Endothelial cell of umbilical vein (primary cell): ENCODE results near the gene THBS3. TPM values are rescaled to one million over a fixed set of nuclear protein-coding genes. Genes with fewer than 3 reads are reported as not detected.

Source experiments
- BruUV-seq: library from RNA; stranded (reverse); fragments of 400-500 nt; replicated peaks from 2 replicates; lab custom pipeline; 2021; lab: Mats Ljungman, UMichigan
- CTCF ChIA-PET: fragments of 300-600, 350-600 bp; sonication (Branson Sonifier 250); formaldehyde crosslinking; loops from one replicate; lab custom pipeline; 2021; ENCODE audit warnings: antibody characterized with exemption, inconsistent platforms; lab: Charles Lee
- POLR2A ChIA-PET: fragments of 300-600, 350-600 bp; sonication (Branson Sonifier 250); formaldehyde crosslinking; loops from one replicate; lab custom pipeline; 2021; ENCODE audit warnings: antibody characterized with exemption, inconsistent platforms; lab: Charles Lee
- DNase-seq: peaks from one replicate; pipeline ENCODE4 v3.0.0-alpha.2; 2011; ENCODE audit warnings: low read depth, low spot score
- FAIRE-seq: peaks from 2 replicates; lab custom pipeline; 2011; peaks lifted over from hg19 to GRCh38; lab: Jason Lieb, UNC
- H2AFZ ChIP-seq: 2 replicates; pipeline ENCODE4 v1.6.0; 2012; ENCODE audit warnings: low read depth, low read length, control low read depth, inconsistent platforms
- H3K27ac ChIP-seq: 2 replicates; pipeline ENCODE4 v1.5.1; 2011; ENCODE audit warnings: low read depth, mild to moderate bottlenecking, control low read depth, low read length, moderate library complexity; ENCODE audit not compliant: insufficient read depth
- H3K27me3 ChIP-seq, 2 experiments: 2 replicates each; pipeline versions ENCODE4 v1.6.0 to v1.6.1; 2011; ENCODE audit warnings: low read length in 2 of 2, mixed read lengths in 1 of 2; ENCODE audit not compliant: control insufficient read depth in 2 of 2, insufficient read depth in 2 of 2
- H3K36me3 ChIP-seq, 2 experiments: 2 replicates in 1 of 2; 3 replicates in 1 of 2; pipeline ENCODE4 v1.5.1; 2011; ENCODE audit warnings: low read length in 2 of 2, mild to moderate bottlenecking in 1 of 2, moderate library complexity in 1 of 2; ENCODE audit not compliant: control insufficient read depth in 2 of 2, insufficient read depth in 2 of 2; ENCODE audit errors: extremely low read depth in 1 of 2
- H3K4me1 ChIP-seq: 3 replicates; pipeline ENCODE4 v1.5.1; 2011; ENCODE audit warnings: mild to moderate bottlenecking, low read length; ENCODE audit not compliant: control insufficient read depth, insufficient read depth; ENCODE audit errors: extremely low read depth
- H3K4me2 ChIP-seq: 2 replicates; pipeline ENCODE4 v1.6.1; 2011; ENCODE audit warnings: low read length, control low read depth, mixed read lengths; ENCODE audit not compliant: insufficient read depth
- H3K4me3 ChIP-seq, 3 experiments: fragments of 200-600 bp in 1 of 3; sonication (generic), shearing (Covaris generic) in 1 of 3; replicated peaks in 1 of 3; 2 replicates each; pipeline ENCODE4 v1.5.1; 2011 to 2016; ENCODE audit warnings: control low read depth in 3 of 3, low read length in 3 of 3, mild to moderate bottlenecking in 2 of 3, inconsistent platforms in 1 of 3, low read depth in 1 of 3, moderate library complexity in 1 of 3; ENCODE audit not compliant: insufficient read depth in 1 of 3
- H3K79me2 ChIP-seq: 2 replicates; pipeline ENCODE4 v1.6.0; 2012; ENCODE audit warnings: low read length, inconsistent platforms; ENCODE audit not compliant: control insufficient read depth, insufficient read depth
- H3K9ac ChIP-seq: replicated peaks from 2 replicates; pipeline ENCODE3; 2011; ENCODE audit warnings: low read length, control low read depth; ENCODE audit not compliant: insufficient read depth; ENCODE audit errors: extremely low read depth
- H3K9me1 ChIP-seq: replicated peaks from 3 replicates; pipeline ENCODE4 v1.6.0; 2011; ENCODE audit warnings: mild to moderate bottlenecking, low read length; ENCODE audit not compliant: control insufficient read depth, insufficient read depth; ENCODE audit errors: extremely low read depth
- H3K9me3 ChIP-seq: replicated peaks from 2 replicates; pipeline ENCODE4 v1.5.1; 2012; ENCODE audit warnings: low read length, inconsistent platforms; ENCODE audit not compliant: control insufficient read depth, insufficient read depth
- H4K20me1 ChIP-seq: replicated peaks from 2 replicates; pipeline ENCODE3; 2011; ENCODE audit warnings: mild to moderate bottlenecking, low read length; ENCODE audit not compliant: control insufficient read depth, insufficient read depth; ENCODE audit errors: extremely low read depth
- CTCF ChIP-seq, 2 donors: IDR thresholded peaks; 1 replicate in 1 of 2; 2 replicates in 1 of 2; pipeline ENCODE4 v1.5.1; 2011; ENCODE audit warnings: low read length in 2 of 2, mild to moderate bottlenecking in 2 of 2, moderate library complexity in 2 of 2, control low read depth in 1 of 2, inconsistent platforms in 1 of 2, low read depth in 1 of 2; ENCODE audit not compliant: insufficient read depth in 1 of 2; ENCODE audit errors: extremely low read depth in 1 of 2
- EZH2 ChIP-seq: IDR thresholded peaks from 2 replicates; pipeline ENCODE4 v1.6.1; 2012; ENCODE audit warnings: borderline replicate concordance, low read depth, mild to moderate bottlenecking, moderate library complexity, low read length, inconsistent platforms; ENCODE audit not compliant: severe bottlenecking
- FOS ChIP-seq: IDR thresholded peaks from 2 replicates; pipeline ENCODE4 v1.6.1; 2011; ENCODE audit warnings: mild to moderate bottlenecking, low read length, moderate library complexity, borderline replicate concordance; ENCODE audit not compliant: insufficient read depth
- GATA2 ChIP-seq: IDR thresholded peaks from 2 replicates; pipeline ENCODE4 v1.7.0; 2011; ENCODE audit warnings: low read depth, mild to moderate bottlenecking, moderate library complexity, mixed read lengths, low read length; ENCODE audit not compliant: insufficient read length, insufficient read depth
- JUN ChIP-seq: IDR thresholded peaks from 2 replicates; pipeline ENCODE4 v1.6.1; 2011; ENCODE audit warnings: borderline replicate concordance, low read depth; ENCODE audit not compliant: insufficient read length, insufficient read depth
- MAX ChIP-seq: IDR thresholded peaks from 2 replicates; pipeline ENCODE4 v1.6.1; 2011; ENCODE audit not compliant: insufficient read depth, insufficient read length
- MYC ChIP-seq: IDR thresholded peaks from one replicate; pipeline ENCODE4 v1.6.1; 2011; ENCODE audit warnings: mild to moderate bottlenecking, low read depth, low read length
- POLR2A ChIP-seq: IDR thresholded peaks from 2 replicates; pipeline ENCODE4 v1.6.1; 2012; ENCODE audit warnings: low read depth, mild to moderate bottlenecking, control low read depth, low read length
- POLR2AphosphoS5 ChIP-seq: IDR thresholded peaks from 2 replicates; pipeline ENCODE4 v1.6.1; 2012; ENCODE audit warnings: low read depth, mild to moderate bottlenecking, control low read depth, low read length, moderate library complexity; ENCODE audit not compliant: insufficient read depth
- dilution Hi-C: fragments of 300-500 bp; cut with MboI; formaldehyde crosslinking; loops from one replicate; pipeline ENCODE4 v1.15.0; 2019; ENCODE audit warnings: low sequenced_read_pairs; ENCODE audit not compliant: extremely low pct_ligation_motif_present
- intact Hi-C: fragments of 100-400 bp; cut with micrococcal nuclease; formaldehyde crosslinking; loops from one replicate; pipeline ENCODE4 v1.10.0; 2022
- polyA plus RNA-seq, 4 experiments: library from polyadenylated mRNA; depleted of rRNA in 3 of 4; stranded (reverse) in 3 of 4; unstranded in 1 of 4; fragments of >200 nt; gene quantifications; 2 replicates each; pipeline versions ENCODE4 v1.2.1 to v1.2.3, GENCODE V29; 2011 to 2012; ENCODE audit warnings: missing spikeins in 1 of 4
- total RNA-seq: library from RNA; stranded (reverse); gene quantifications from 2 replicates; pipeline ENCODE4 v1.2.3, GENCODE V29; 2021

Gene THBS3
- total and polyA plus RNA-seq, 2 donors (not counting 3 experiments of a cell fraction or from before 2014, with no cell fraction given), result 23.6 to 25.7 TPM

GRCh38 chr1:155241069-155241679 lies 33.5 kb upstream of the THBS3 start:
- intact Hi-C loops, result no loop called here
- CTCF ChIA-PET, result interaction anchor here (0.8 to 2.6 kb wide), 3 partner anchors 9 to 34 kb away, joined by 3 to 16 read pairs (median 4); no protein-coding TSS in a partner anchor
- peak; percentile 85 for FAIRE-seq

More at GRCh38 chr1:155241069-155241679, 33.5 kb upstream of the THBS3 start:
- peak overlapping the region; percentile 44 for H2AFZ ChIP-seq
- peak; percentile 81 for DNase-seq
- TF ChIP-seq CTCF (IDR thresholded peaks at IDR 0.05; ENCODE audit: extremely low read depth in 1 of 2, insufficient read depth in 1 of 2, low read depth in 1 of 2, low read length in 2 of 2) (no peak), JUN (no peak), POLR2A (peak; percentile 48), GATA2 (no peak), MYC (no peak), EZH2 (no peak), POLR2AphosphoS5 (peak; percentile 32), FOS (no peak), MAX (peak; percentile 90)
- peaks cover 16% of the 10 kb centered on the region for H3K4me1 ChIP-seq
- no peaks in the 10 kb centered on the region for H4K20me1 ChIP-seq
- dilution Hi-C loops, result no loop called here
- peaks cover 7% of the 10 kb centered on the region for H3K79me2 ChIP-seq
- no peaks in the 10 kb centered on the region for H3K27me3 ChIP-seq
- H3K9ac ChIP-seq, result peak overlapping the region; percentile 58
- no peaks in the 10 kb centered on the region for H3K9me3 ChIP-seq
- no peaks in the 10 kb centered on the region for H3K9me1 ChIP-seq
- BruUV-seq, result no TSS peak
- H3K4me2 ChIP-seq, result peak overlapping the region; percentile 82
- H3K27ac ChIP-seq, result peak overlapping the region; percentile 46
- POLR2A ChIA-PET, result no interaction called here
- peak overlapping the region; percentile 38 to 74 (median 46) for H3K4me3 ChIP-seq
- H3K36me3 ChIP-seq, result peaks cover 8 to 11% of the 10 kb centered on the region in 2 experiments
